IMR-90 (cell line): Measurements from ENCODE around the gene PAQR7.

Source experiments
- BHLHE40 ChIP-seq: fragments of 150-350 bp; IDR thresholded peaks from 2 replicates; pipeline ENCODE4 v1.6.1; 2016; ENCODE audit warnings: mild to moderate bottlenecking, low read depth, low read length
- CEBPB ChIP-seq: IDR thresholded peaks from 2 replicates; pipeline ENCODE4 v1.6.1; 2012; ENCODE audit warnings: low read depth, low read length, improper control_type of control experiment
- CTCF ChIP-seq: conservative IDR thresholded peaks from 2 replicates; pipeline ENCODE4 v1.5.1; 2012; ENCODE audit warnings: mild to moderate bottlenecking, low read depth, low read length, improper control_type of control experiment
- ELK1 ChIP-seq: fragments of 150-350 bp; IDR thresholded peaks from 2 replicates; pipeline ENCODE4 v1.6.1; 2016; ENCODE audit warnings: low read depth, mild to moderate bottlenecking, low read length, moderate library complexity, borderline replicate concordance
- FOS ChIP-seq: fragments of 150-350 bp; IDR thresholded peaks from 2 replicates; pipeline ENCODE4 v1.6.1; 2016; ENCODE audit warnings: low read depth, low read length
- MAFK ChIP-seq: IDR thresholded peaks from 2 replicates; pipeline ENCODE4 v1.6.1; 2012; ENCODE audit warnings: low read depth, low read length, improper control_type of control experiment
- MAZ ChIP-seq: IDR thresholded peaks from 2 replicates; pipeline ENCODE4 v1.6.1; 2012; ENCODE audit warnings: low read depth, mild to moderate bottlenecking, low read length, improper control_type of control experiment, moderate library complexity, borderline replicate concordance
- MXI1 ChIP-seq: IDR thresholded peaks from 2 replicates; pipeline ENCODE4 v1.6.1; 2012; ENCODE audit warnings: low read depth, mild to moderate bottlenecking, low read length, moderate library complexity, borderline replicate concordance
- POLR2A ChIP-seq: IDR thresholded peaks from 2 replicates; pipeline ENCODE4 v1.6.1; 2012; ENCODE audit warnings: mild to moderate bottlenecking, low read depth, low read length
- RAD21 ChIP-seq: IDR thresholded peaks from 2 replicates; pipeline ENCODE4 v1.6.1; 2012; ENCODE audit warnings: low read length, improper control_type of control experiment
- USF2 ChIP-seq: fragments of 150-350 bp; IDR thresholded peaks from 2 replicates; pipeline ENCODE4 v1.6.1; 2017; ENCODE audit warnings: mild to moderate bottlenecking, antibody characterized with exemption, low read length, low read depth

- no peak for TF ChIP-seq MXI1
- no peak for TF ChIP-seq CTCF
- TF ChIP-seq FOS, result no peak
- no peak for TF ChIP-seq MAFK
- TF ChIP-seq BHLHE40, result no peak
- TF ChIP-seq POLR2A, result no peak
- no peak for TF ChIP-seq ELK1
- no peak for TF ChIP-seq RAD21
- TF ChIP-seq CEBPB, result no peak
- TF ChIP-seq MAZ, result no peak
- no peak for TF ChIP-seq USF2
These were observed 566 bp upstream of the PAQR7 start for GRCh38 chr1:25875856-25876692.
